A549 treated with Mapracorat at 1 μM for 4 hours (cell line): Measurements from ENCODE around the gene RAB3IP. TPM values are rescaled to one million over a fixed set of nuclear protein-coding genes. Genes with fewer than 3 reads are reported as not detected.

Experiments used
- total RNA-seq: library from RNA; stranded (reverse); fragments of 200-300 nt; extraction: Qiagen RNA extraction; gene quantifications from 5 replicates; pipeline ENCODE4 v1.2.3, GENCODE V29; 2022

The RAB3IP gene, protein sequence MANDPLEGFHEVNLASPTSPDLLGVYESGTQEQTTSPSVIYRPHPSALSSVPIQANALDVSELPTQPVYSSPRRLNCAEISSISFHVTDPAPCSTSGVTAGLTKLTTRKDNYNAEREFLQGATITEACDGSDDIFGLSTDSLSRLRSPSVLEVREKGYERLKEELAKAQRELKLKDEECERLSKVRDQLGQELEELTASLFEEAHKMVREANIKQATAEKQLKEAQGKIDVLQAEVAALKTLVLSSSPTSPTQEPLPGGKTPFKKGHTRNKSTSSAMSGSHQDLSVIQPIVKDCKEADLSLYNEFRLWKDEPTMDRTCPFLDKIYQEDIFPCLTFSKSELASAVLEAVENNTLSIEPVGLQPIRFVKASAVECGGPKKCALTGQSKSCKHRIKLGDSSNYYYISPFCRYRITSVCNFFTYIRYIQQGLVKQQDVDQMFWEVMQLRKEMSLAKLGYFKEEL
- total RNA-seq, result 13.3 to 16.1 TPM (median 14.6 TPM) in 5 replicates

GRCh38 chr12:69738351-69739286 is at the start of gene RAB3IP:
Gene RAB3IP, plus strand, starts transcription at chr12:69738860. Its CDS starts 16,549 bp downstream, at chr12:69755409.

GRCh38 chr12:69698769-69699540 is 39.7 kb upstream of the RAB3IP start, which contains the start of gene BEST3:
Gene BEST3, minus strand, starts transcription at chr12:69699303. Its CDS starts 1,505 bp downstream, at chr12:69697798.

DNA sequence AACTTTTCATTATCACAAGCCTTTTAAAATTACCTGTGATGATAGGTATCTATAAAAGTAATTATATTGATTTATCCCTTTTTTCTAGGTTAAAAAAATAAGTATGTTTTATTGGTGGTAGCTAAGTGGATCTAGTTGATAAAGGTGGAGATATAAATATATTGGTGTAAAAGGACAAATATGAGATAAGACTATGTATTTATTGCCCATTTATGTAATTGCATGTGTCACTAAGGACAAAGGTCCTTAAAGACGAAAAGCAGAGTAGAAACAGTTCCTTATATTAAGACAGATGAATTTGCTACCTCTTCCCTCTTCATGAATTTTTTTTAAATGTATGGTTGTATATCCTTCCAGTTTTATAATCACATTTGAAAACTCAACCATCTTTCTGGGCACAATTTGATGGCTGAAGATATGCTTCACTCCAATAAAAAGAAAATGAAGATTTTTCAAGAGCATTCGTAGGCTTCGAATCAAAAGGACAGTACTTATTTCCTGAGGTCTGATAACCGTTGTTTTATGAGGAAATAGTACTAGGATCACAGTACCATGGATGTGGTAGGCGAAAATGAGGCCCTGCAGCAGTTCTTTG is 86.4 kb downstream of the RAB3IP start, which contains the start of gene MYRFL:
TSS of gene MYRFL (plus strand) at position 262 of the 595 bp plus-strand sequence. CDS start at position 553, 291 bp downstream.

Other genes starting within 250 kb of the RAB3IP start
- 282 to 344 TPM (median 289 TPM) in 5 replicates for gene CCT2, start 153.4 kb upstream of the RAB3IP start, total RNA-seq
- not detected in 5 replicates for gene LRRC10, start 128.0 kb upstream of the RAB3IP start, total RNA-seq
- gene BEST3, start 39.6 kb upstream of the RAB3IP start, total RNA-seq, result 0.95 to 2.1 TPM (median 1.8 TPM) in 5 replicates
- gene MYRFL, start 86.4 kb downstream of the RAB3IP start, total RNA-seq, result not detected in 5 replicates